RWPE1 (cell line): Measurements from ENCODE around the gene NUP43.
"Not testable (repeated sequence)": the region's sequence is repeated elsewhere in the genome, so short reads cannot be mapped to it uniquely, and the experiment has no call there.

Experiments
- CTCF ChIA-PET: fragments of 350-600 bp; sonication (Branson Sonifier 250); formaldehyde crosslinking; extraction: SDS; loops from one replicate; lab custom pipeline; 2021; lab: Yijun Ruan, JAX
- POLR2A ChIA-PET: fragments of 400-600 bp; formaldehyde crosslinking; extraction: SDS; loops from one replicate; lab custom pipeline; 2020; ENCODE audit warnings: antibody characterized with exemption; ENCODE audit not compliant: low non-redundant PET; lab: Yijun Ruan, JAX
- DNase-seq: peaks from one replicate; pipeline ENCODE4 v3.0.0; 2012; ENCODE audit warnings: low spot score
- H3K27ac ChIP-seq: fragments of 450-650 bp; 2 replicates; pipeline ENCODE4 v1.5.1; 2017
- CTCF ChIP-seq: fragments of 450-650 bp; conservative IDR thresholded peaks from 2 replicates; pipeline ENCODE4 v1.5.1; 2017; ENCODE audit warnings: low read depth, mild to moderate bottlenecking

NUP43 gene

GRCh38 chr6:149756261-149756636, 9.9 kb upstream of the NUP43 start:
- POLR2A ChIA-PET, result no interaction called here
- no peak for TF ChIP-seq CTCF
- CTCF ChIA-PET, result no interaction called here
- no peak overlapping the region for H3K27ac ChIP-seq
- no peak for DNase-seq

GRCh38 chr6:149755300-149756260, 9.3 kb upstream of the NUP43 start:
- no peak for TF ChIP-seq CTCF
- CTCF ChIA-PET, result no interaction called here
- no peak overlapping the region for H3K27ac ChIP-seq
- no peak for DNase-seq
- POLR2A ChIA-PET, result no interaction called here

- no peak for TF ChIP-seq CTCF
- no peak overlapping the region for H3K27ac ChIP-seq
- DNase-seq, result no peak
- ChIA-PET CTCF (no interaction called here), POLR2A (no interaction called here)
These were observed 8.2 kb upstream of the NUP43 start for GRCh38 chr6:149754548-149754947.

GRCh38 chr6:149753374-149753637, 7.0 kb upstream of the NUP43 start:
- DNase-seq, H3K27ac ChIP-seq, POLR2A ChIA-PET, CTCF ChIA-PET: not testable (repeated sequence)

- no peak for DNase-seq
- CTCF ChIA-PET, result interaction anchor here (0.6 kb wide), 1 partner anchor 1106 kb away, joined by 3 read pairs; no protein-coding TSS in a partner anchor
- TF ChIP-seq CTCF, result no peak
- no peak overlapping the region for H3K27ac ChIP-seq
- POLR2A ChIA-PET, result no interaction called here
These were observed 6.5 kb upstream of the NUP43 start for GRCh38 chr6:149752600-149753373.

GRCh38 chr6:149751920-149752319, 5.6 kb upstream of the NUP43 start:
- CTCF ChIA-PET, H3K27ac ChIP-seq, DNase-seq, POLR2A ChIA-PET: not testable (repeated sequence)

GRCh38 chr6:149751239-149751638, 4.9 kb upstream of the NUP43 start:
- ChIA-PET CTCF (no interaction called here), POLR2A (no interaction called here)
- TF ChIP-seq CTCF, result no peak
- H3K27ac ChIP-seq, result peak overlapping the region; percentile 91
- DNase-seq, result no peak
